HEK293T (cell line): ENCODE measurements around the gene PSTPIP1.

Experiments
- CTCF ChIA-PET: fragments of 350-600 bp; formaldehyde crosslinking; extraction: SDS; loops from one replicate; lab custom pipeline; 2021; ENCODE audit warnings: antibody characterized with exemption, inconsistent platforms; lab: Yijun Ruan, JAX
- POLR2A ChIA-PET: fragments of 350-600 bp; formaldehyde crosslinking; extraction: SDS; loops from one replicate; lab custom pipeline; 2020; ENCODE audit warnings: antibody characterized with exemption, inconsistent platforms; lab: Yijun Ruan, JAX
- DNase-seq: peaks from one replicate; pipeline ENCODE4 v3.0.0; 2012; ENCODE audit warnings: mixed read lengths; ENCODE audit errors: extremely low spot score
- ARNT ChIP-seq: fragments of 450-650 bp; IDR thresholded peaks from 2 replicates; pipeline ENCODE4 v1.6.1; 2017; ENCODE audit warnings: mild to moderate bottlenecking
- BHLHE40 ChIP-seq: fragments of 450-650 bp; IDR thresholded peaks from 2 replicates; pipeline ENCODE4 v1.6.1; 2016; ENCODE audit warnings: mild to moderate bottlenecking, moderate library complexity, borderline replicate concordance
- CTBP1 ChIP-seq: fragments of 450-650 bp; IDR thresholded peaks from 2 replicates; pipeline ENCODE4 v1.6.1; 2016; ENCODE audit warnings: borderline replicate concordance
- ELF4 ChIP-seq: fragments of 450-650 bp; IDR thresholded peaks from 2 replicates; pipeline ENCODE4 v1.6.1; 2017; ENCODE audit warnings: antibody characterized with exemption
- FOXA1 ChIP-seq: fragments of 450-650 bp; IDR thresholded peaks from 2 replicates; pipeline ENCODE4 v1.6.1; 2016; ENCODE audit warnings: mild to moderate bottlenecking
- FOXK2 ChIP-seq: fragments of 450-650 bp; IDR thresholded peaks from 2 replicates; pipeline ENCODE4 v1.6.1; 2016; ENCODE audit warnings: mild to moderate bottlenecking
- FOXM1 ChIP-seq: fragments of 450-650 bp; IDR thresholded peaks from 2 replicates; pipeline ENCODE4 v1.6.1; 2017; ENCODE audit warnings: mild to moderate bottlenecking, borderline replicate concordance
- HDGF ChIP-seq: fragments of 450-650 bp; IDR thresholded peaks from 2 replicates; pipeline ENCODE4 v1.6.1; 2017; ENCODE audit warnings: antibody characterized with exemption, borderline replicate concordance
- L3MBTL2 ChIP-seq: fragments of 450-650 bp; conservative IDR thresholded peaks from 2 replicates; pipeline ENCODE4 v1.6.1; 2016; ENCODE audit warnings: mild to moderate bottlenecking
- LEF1 ChIP-seq: fragments of 450-650 bp; IDR thresholded peaks from 2 replicates; pipeline ENCODE4 v1.6.1; 2017; ENCODE audit warnings: mild to moderate bottlenecking, borderline replicate concordance
- NFRKB ChIP-seq: fragments of 450-650 bp; IDR thresholded peaks from 2 replicates; pipeline ENCODE4 v1.6.1; 2016; ENCODE audit warnings: mild to moderate bottlenecking, moderate library complexity
- PKNOX1 ChIP-seq: fragments of 450-650 bp; IDR thresholded peaks from 2 replicates; pipeline ENCODE4 v1.6.1; 2016
- SP1 ChIP-seq: fragments of 450-650 bp; IDR thresholded peaks from 2 replicates; pipeline ENCODE4 v1.6.1; 2017
- SUZ12 ChIP-seq: fragments of 450-650 bp; IDR thresholded peaks from 2 replicates; pipeline ENCODE4 v1.6.1; 2016; ENCODE audit warnings: mild to moderate bottlenecking
- TARDBP ChIP-seq: fragments of 450-650 bp; IDR thresholded peaks from 2 replicates; pipeline ENCODE4 v1.6.1; 2016
- ZNF384 ChIP-seq: fragments of 450-650 bp; IDR thresholded peaks from 2 replicates; pipeline ENCODE4 v1.6.1; 2016

Gene PSTPIP1

GRCh38 chr15:77018796-77019505 lies 24.0 kb downstream of the PSTPIP1 start:
- POLR2A ChIA-PET, result no interaction called here
- TF ChIP-seq NFRKB (no peak), PKNOX1 (no peak), CTBP1 (no peak), BHLHE40 (no peak), FOXA1 (no peak), FOXM1 (no peak), ELF4 (no peak), LEF1 (no peak), ARNT (no peak), SP1 (no peak), SUZ12 (no peak), TARDBP (no peak), HDGF (no peak), FOXK2 (no peak), L3MBTL2 (no peak), ZNF384 (no peak)
- DNase-seq, result no peak
- CTCF ChIA-PET, result interaction anchor here (0.8 kb wide), 1 partner anchor 45 kb away, joined by 5 read pairs; no protein-coding TSS in a partner anchor

DNA sequence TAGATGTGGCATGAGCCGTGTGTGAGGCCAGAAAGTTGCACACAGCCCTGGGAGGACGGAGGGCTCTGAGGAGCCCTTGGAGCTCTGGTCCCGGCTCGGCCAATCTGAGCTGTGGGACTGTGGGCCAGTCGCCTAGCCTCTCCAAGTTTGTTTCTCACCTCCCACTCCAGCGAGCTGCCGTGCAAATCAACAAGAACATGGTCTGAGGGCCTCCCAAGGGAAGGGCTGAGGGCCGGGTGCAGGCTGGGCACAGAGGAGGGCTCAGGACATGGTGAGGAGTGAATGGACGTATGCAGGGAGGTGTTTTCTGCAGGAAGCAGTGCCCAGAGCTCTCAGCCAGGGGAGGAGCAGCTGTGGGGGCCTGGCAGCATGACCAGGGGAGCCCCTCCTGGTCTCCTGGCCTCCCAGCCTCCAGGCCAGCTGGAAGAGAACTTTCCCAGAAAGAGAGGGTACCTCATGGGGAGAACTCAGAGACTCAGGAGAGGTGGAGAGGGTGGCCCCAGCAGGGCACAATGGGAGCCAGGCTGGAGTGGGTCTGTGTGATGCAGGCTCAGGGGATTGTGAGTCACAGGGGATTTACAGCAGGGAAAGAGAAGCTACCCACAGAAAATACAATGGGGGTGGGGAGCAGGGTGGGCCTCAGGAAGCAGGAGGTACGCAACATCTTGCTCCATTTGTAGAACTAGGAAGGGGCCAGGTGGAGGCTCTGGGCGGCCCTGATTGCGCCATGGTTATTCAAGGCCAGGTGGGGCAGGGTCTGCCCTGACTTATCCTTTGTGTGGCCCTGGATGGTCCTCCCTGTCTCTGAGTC lies 24.8 kb downstream of the PSTPIP1 start:
- DNase-seq, result no peak
- CTCF ChIA-PET, result no interaction called here
- POLR2A ChIA-PET, result no interaction called here
- TF ChIP-seq SP1 (no peak), BHLHE40 (no peak), TARDBP (no peak), SUZ12 (no peak), L3MBTL2 (no peak), FOXK2 (no peak), HDGF (no peak), ARNT (no peak), FOXA1 (no peak), ZNF384 (no peak), LEF1 (no peak), ELF4 (no peak), NFRKB (no peak), PKNOX1 (no peak), CTBP1 (no peak), FOXM1 (no peak)

DNA sequence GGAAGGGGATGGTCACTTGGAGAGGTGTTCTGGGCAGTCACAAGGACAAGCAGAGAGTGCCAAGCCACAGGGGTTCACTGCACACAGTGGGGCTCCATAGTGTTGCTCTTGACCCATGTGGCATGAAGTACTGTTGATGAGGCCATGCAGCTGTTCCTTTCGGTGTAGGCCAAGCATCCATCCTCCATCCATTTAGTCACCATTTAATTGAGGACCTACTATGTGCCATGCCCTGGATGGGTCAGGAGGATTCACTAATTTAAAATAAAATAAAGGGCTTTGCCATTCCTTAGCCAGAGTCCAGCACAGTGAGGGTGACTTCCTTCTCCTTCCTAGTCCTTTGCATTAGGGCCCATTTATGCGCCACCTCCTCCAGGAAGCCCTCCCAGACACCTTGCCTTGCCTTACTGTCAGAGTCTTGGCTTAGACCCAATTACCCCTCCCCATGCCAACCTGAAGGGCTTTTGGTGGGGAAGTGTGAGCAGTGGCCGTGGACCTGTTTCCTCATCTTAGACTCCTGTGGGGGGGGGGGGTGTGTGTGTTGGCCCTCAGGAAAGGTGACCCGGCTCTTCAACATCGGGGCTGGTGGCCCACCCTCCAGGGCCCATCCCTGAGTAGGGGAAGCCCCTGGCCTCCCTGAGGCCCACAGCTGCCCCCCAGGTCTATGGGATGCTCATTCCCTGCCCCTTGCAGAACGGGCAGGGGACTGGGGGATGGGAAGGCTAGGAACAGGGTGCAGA lies 25.6 kb downstream of the PSTPIP1 start:
- no peak for DNase-seq
- ChIA-PET CTCF (no interaction called here), POLR2A (no interaction called here)
- no peak for TF ChIP-seq SP1
- TF ChIP-seq TARDBP, result no peak
- no peak for TF ChIP-seq FOXM1
- no peak for TF ChIP-seq ARNT
- no peak for TF ChIP-seq NFRKB
- no peak for TF ChIP-seq FOXK2
- TF ChIP-seq L3MBTL2, result no peak
- TF ChIP-seq BHLHE40, result no peak
- TF ChIP-seq ELF4, result no peak
- no peak for TF ChIP-seq PKNOX1
- TF ChIP-seq ZNF384, result no peak
- no peak for TF ChIP-seq SUZ12
- TF ChIP-seq LEF1, result no peak

DNA sequence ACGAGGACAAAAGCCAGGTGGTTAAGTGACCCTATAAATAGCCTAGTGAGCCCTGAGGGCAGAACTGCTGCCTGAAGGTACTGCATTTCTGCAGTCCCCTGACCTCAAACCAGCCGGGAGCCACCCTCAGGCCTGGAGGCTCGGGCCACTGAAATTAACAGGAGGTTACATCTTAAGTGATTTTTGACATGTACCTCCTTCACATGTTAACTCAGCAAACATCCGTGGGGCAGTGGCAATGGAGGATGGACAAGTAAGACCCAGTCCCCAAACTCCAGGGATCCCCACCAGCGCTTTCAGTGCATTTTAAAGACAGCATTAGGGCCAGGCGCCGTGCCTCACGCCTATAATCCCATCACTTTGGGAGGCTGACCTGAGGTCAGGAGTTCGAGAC lies 26.2 kb downstream of the PSTPIP1 start:
- TF ChIP-seq ELF4, result no peak
- no peak for TF ChIP-seq FOXK2
- TF ChIP-seq FOXA1, result no peak
- no peak for TF ChIP-seq NFRKB
- no peak for TF ChIP-seq ARNT
- TF ChIP-seq CTBP1, result no peak
- TF ChIP-seq FOXM1, result no peak
- TF ChIP-seq BHLHE40, result no peak
- TF ChIP-seq ZNF384, result no peak
- no peak for TF ChIP-seq L3MBTL2
- no peak for TF ChIP-seq SP1
- TF ChIP-seq LEF1, result no peak
- no peak for TF ChIP-seq TARDBP
- no peak for TF ChIP-seq PKNOX1
- no peak for TF ChIP-seq HDGF
- no peak for TF ChIP-seq SUZ12
- CTCF ChIA-PET, result no interaction called here
- POLR2A ChIA-PET, result no interaction called here
- DNase-seq, result no peak
